ENCODE measurements around the gene AHI1. TPM values are rescaled to one million over a fixed set of nuclear protein-coding genes. Genes with fewer than 3 reads are reported as not detected.

Gene AHI1
- total RNA-seq, 5 donors from 2014 or later (not counting 1 experiment from before 2014, with no cell fraction given), result 9.6 to 27.6 (median 15.8) TPM

DNA sequence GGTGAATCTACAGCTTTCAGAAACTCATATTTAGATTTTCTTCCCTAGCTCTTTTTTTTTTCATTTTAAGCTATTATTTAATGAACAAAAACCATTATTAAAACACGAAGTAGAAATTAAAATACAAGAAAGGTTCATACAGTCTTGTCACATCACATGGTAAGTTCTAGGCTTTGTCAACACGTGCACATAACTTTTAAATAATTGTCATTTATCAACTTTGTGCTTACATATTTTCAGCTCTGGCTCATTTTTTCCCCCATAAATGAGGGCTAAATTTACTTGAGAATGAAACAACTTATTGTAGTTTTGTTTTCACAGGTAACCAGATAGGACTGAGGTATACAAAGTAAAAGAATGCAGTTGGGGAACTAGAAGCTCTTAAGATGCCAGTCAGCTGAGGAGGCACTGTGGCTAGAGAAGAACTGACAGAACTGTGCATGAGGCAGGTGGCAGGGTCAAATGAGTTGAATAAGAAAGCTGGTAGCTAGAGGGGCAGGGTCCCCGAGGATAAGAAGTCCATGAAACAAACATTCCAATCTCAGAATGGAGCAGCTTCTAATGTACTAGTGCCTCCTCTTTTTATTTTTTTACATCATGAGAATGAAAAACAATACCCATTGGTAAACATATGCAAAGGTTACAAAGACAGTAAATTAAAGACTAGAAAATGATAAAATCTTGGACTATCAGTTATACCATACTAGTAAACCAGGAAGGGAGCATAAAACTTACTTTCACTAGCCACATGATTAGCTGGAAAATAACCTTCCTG, 174.9 kb downstream of the AHI1 start:
- H3K4me3 Mint-ChIP-seq, result no peak overlapping the region
- H3K27ac ChIP-seq (ENCODE audit: low read length), result no peak overlapping the region
- ATAC-seq (replicated peaks in 1 of 4), result no peak

DNA sequence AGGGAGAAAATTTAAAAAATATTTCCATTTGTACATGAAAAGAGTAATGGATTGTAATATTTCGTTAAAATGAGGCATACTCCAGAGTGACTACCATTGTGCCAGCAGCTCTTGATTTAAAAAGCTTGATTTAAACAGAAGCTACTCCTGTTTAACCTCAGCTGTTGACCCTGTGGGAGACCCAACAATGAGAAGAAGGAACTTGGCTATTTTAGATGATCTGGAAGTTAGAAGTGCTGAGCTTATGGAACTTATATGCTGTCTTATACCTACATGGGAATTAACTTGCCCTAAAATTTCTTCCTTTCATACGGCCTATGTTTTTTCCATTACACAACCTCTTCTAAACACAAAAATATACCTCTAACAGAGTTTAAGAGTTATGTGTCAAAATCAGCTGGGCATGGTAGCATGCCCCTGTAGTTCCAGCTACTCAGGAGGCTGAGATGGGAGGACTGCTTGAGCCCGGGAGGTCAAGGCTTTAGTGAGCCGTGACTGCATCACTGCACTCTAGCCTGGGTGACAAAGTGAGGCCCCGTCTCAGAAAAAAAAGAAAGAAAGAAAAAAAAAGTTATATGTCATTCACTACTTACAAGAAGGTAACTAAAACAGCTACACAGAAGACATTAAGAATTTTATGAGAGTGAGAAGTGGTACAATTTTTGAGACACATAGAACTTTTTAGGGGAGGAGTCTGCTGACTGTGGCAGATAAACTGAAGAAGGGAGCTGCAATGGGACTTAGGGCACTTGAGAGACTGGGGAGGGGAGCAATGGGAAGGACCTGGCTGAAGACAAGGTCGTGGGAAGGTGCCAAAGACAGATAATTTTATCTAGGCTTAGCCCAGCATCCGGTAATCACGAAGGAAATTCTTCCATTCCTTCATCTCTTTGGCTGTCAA, 176.6 kb downstream of the AHI1 start:
- H3K27ac Mint-ChIP-seq, result no peak overlapping the region
- H3K36me3 Mint-ChIP-seq, result peaks cover 14% of the 10 kb centered on the region
- no peaks in the 10 kb centered on the region for H3K9me3 Mint-ChIP-seq
- ATAC-seq (replicated peaks in 1 of 4) (no peak), DNase-seq (no peak)
- Histone ChIP-seq H3K4me1 (ENCODE audit: control insufficient read depth in 1 of 2, extremely low read depth in 1 of 2, insufficient read depth in 2 of 2, low read length in 2 of 2) (peaks cover 0 to 3% of the 10 kb centered on the region in 2 experiments), H3K36me3 (ENCODE audit: control insufficient read depth in 2 of 2, extremely low read depth in 1 of 2, insufficient read depth in 1 of 2, low read length in 1 of 2) (no peaks in the 10 kb centered on the region), H3K9me3 (no peaks in the 10 kb centered on the region), H3K27me3 (replicated peaks in 1 of 2; ENCODE audit: control insufficient read depth in 2 of 2, extremely low read depth in 1 of 2, insufficient read depth in 2 of 2, low read length in 1 of 2) (no peaks in the 10 kb centered on the region), H3K27ac (ENCODE audit: low read length) (no peak overlapping the region), H3K4me3 (ENCODE audit: control insufficient read depth in 1 of 2, extremely low read depth in 1 of 2, low read length in 1 of 2) (no peak overlapping the region)
- ChIA-PET CTCF (interaction anchor here in 1 of 2 donors (0.5 kb wide), 1 partner anchor 225 kb away, joined by 4 read pairs; no protein-coding TSS in a partner anchor), POLR2A (no interaction called here)
- H3K4me3 Mint-ChIP-seq, result no peak overlapping the region
- no CpG with 5 or more reads among the region's 8 CpGs for WGBS (ENCODE audit: insufficient coverage)
- H3K4me1 Mint-ChIP-seq, result peaks cover 5 to 9% (median 6%) of the 10 kb centered on the region in 3 donors
- no peaks in the 10 kb centered on the region for H3K27me3 Mint-ChIP-seq

More for the DNA sequence above, 174.9 kb downstream of the AHI1 start:
- Mint-ChIP-seq H3K36me3 (peaks cover 13% of the 10 kb centered on the region), H3K27me3 (no peaks in the 10 kb centered on the region), H3K27ac (no peak overlapping the region), H3K9me3 (no peaks in the 10 kb centered on the region), H3K4me1 (peaks cover 5 to 9% (median 6%) of the 10 kb centered on the region in 3 donors)
- Histone ChIP-seq H3K27me3 (replicated peaks in 1 of 2; ENCODE audit: control insufficient read depth in 2 of 2, extremely low read depth in 1 of 2, insufficient read depth in 2 of 2, low read length in 1 of 2) (no peaks in the 10 kb centered on the region), H3K36me3 (ENCODE audit: control insufficient read depth in 2 of 2, extremely low read depth in 1 of 2, insufficient read depth in 1 of 2, low read length in 1 of 2) (no peaks in the 10 kb centered on the region), H3K4me3 (ENCODE audit: control insufficient read depth in 1 of 2, extremely low read depth in 1 of 2, low read length in 1 of 2) (no peak overlapping the region), H3K4me1 (ENCODE audit: control insufficient read depth in 1 of 2, extremely low read depth in 1 of 2, insufficient read depth in 2 of 2, low read length in 2 of 2) (peaks cover 0 to 3% of the 10 kb centered on the region in 2 experiments), H3K9me3 (no peaks in the 10 kb centered on the region)
- WGBS (ENCODE audit: insufficient coverage), result no CpG with 5 or more reads among the region's 3 CpGs
- ChIA-PET POLR2A (no interaction called here), CTCF (interaction anchor here (0.5 to 1.1 kb wide), 3 partner anchors 11 to 587 kb away, joined by 3 to 4 read pairs (median 4); no protein-coding TSS in a partner anchor)
- DNase-seq, result no peak

DNA sequence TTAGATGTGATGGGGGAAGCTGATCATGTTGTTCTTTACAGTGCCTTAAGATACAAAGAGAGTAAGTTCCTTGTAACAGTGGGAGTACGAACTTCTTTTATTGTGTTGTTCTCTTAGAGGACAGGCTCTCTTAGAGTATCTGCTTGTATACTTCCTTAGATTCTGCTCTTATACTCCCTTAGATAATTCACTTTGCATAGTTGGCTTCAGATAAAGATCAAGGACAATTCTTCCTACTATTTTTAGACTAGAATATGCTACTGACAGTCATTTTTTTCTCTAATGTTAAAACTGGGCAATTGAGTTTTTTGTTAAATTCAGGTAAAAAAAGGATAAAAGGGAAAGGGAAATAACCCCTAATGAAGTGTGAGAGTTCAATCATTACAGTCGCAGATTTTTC, 177.7 kb downstream of the AHI1 start:
- Histone ChIP-seq H3K36me3 (ENCODE audit: control insufficient read depth in 2 of 2, extremely low read depth in 1 of 2, insufficient read depth in 1 of 2, low read length in 1 of 2) (no peaks in the 10 kb centered on the region), H3K27ac (ENCODE audit: low read length) (no peak overlapping the region), H3K4me1 (ENCODE audit: control insufficient read depth in 1 of 2, extremely low read depth in 1 of 2, insufficient read depth in 2 of 2, low read length in 2 of 2) (peaks cover 0 to 3% of the 10 kb centered on the region in 2 experiments), H3K27me3 (replicated peaks in 1 of 2; ENCODE audit: control insufficient read depth in 2 of 2, extremely low read depth in 1 of 2, insufficient read depth in 2 of 2, low read length in 1 of 2) (no peaks in the 10 kb centered on the region), H3K9me3 (no peaks in the 10 kb centered on the region), H3K4me3 (ENCODE audit: control insufficient read depth in 1 of 2, extremely low read depth in 1 of 2, low read length in 1 of 2) (no peak overlapping the region)
- H3K9me3 Mint-ChIP-seq, result no peaks in the 10 kb centered on the region
- DNase-seq (no peak), ATAC-seq (replicated peaks in 1 of 4) (no peak)
- ChIA-PET POLR2A (no interaction called here), CTCF (interaction anchor here in 1 of 2 donors (0.6 kb wide), 1 partner anchor 1391 kb away, joined by 3 read pairs; no protein-coding TSS in a partner anchor)
- peaks cover 5 to 9% (median 6%) of the 10 kb centered on the region in 3 donors for H3K4me1 Mint-ChIP-seq
- peaks cover 8% of the 10 kb centered on the region for H3K36me3 Mint-ChIP-seq
- no peak overlapping the region for H3K27ac Mint-ChIP-seq
- no peaks in the 10 kb centered on the region for H3K27me3 Mint-ChIP-seq
- no CpG with 5 or more reads among the region's 2 CpGs for WGBS (ENCODE audit: insufficient coverage)
- H3K4me3 Mint-ChIP-seq, result no peak overlapping the region

GRCh38 chr6:135318738-135319469, 178.6 kb downstream of the AHI1 start:
- no peaks in the 10 kb centered on the region for H3K36me3 ChIP-seq (ENCODE audit: control insufficient read depth in 2 of 2, extremely low read depth in 1 of 2, insufficient read depth in 1 of 2, low read length in 1 of 2)
- no peak overlapping the region for H3K27ac ChIP-seq (ENCODE audit: low read length)
- DNase-seq (no peak), ATAC-seq (replicated peaks in 1 of 4) (no peak)
- ChIA-PET CTCF (no interaction called here), POLR2A (no interaction called here)
- H3K4me3 ChIP-seq (ENCODE audit: control insufficient read depth in 1 of 2, extremely low read depth in 1 of 2, low read length in 1 of 2), result no peak overlapping the region
- peaks cover 0 to 3% of the 10 kb centered on the region in 2 experiments for H3K4me1 ChIP-seq (ENCODE audit: control insufficient read depth in 1 of 2, extremely low read depth in 1 of 2, insufficient read depth in 2 of 2, low read length in 2 of 2)
- no peaks in the 10 kb centered on the region for H3K27me3 Mint-ChIP-seq
- H3K27ac Mint-ChIP-seq, result no peak overlapping the region
- H3K36me3 Mint-ChIP-seq, result peaks cover 12% of the 10 kb centered on the region
- H3K9me3 ChIP-seq, result no peaks in the 10 kb centered on the region
- H3K4me3 Mint-ChIP-seq, result no peak overlapping the region
- no peaks in the 10 kb centered on the region for H3K27me3 ChIP-seq (replicated peaks in 1 of 2; ENCODE audit: control insufficient read depth in 2 of 2, extremely low read depth in 1 of 2, insufficient read depth in 2 of 2, low read length in 1 of 2)
- no CpG with 5 or more reads among the region's 8 CpGs for WGBS (ENCODE audit: insufficient coverage)
- H3K4me1 Mint-ChIP-seq, result peaks cover 5 to 9% (median 6%) of the 10 kb centered on the region in 3 donors
- H3K9me3 Mint-ChIP-seq, result no peaks in the 10 kb centered on the region

GRCh38 chr6:135314543-135314942, 183.0 kb downstream of the AHI1 start:
- no peak for ATAC-seq (replicated peaks in 1 of 4)
- no peaks in the 10 kb centered on the region for H3K36me3 ChIP-seq (ENCODE audit: control insufficient read depth in 2 of 2, extremely low read depth in 1 of 2, insufficient read depth in 1 of 2, low read length in 1 of 2)
- ChIA-PET CTCF (no interaction called here), POLR2A (no interaction called here)
- H3K9me3 Mint-ChIP-seq, result no peaks in the 10 kb centered on the region
- H3K27me3 ChIP-seq (replicated peaks in 1 of 2; ENCODE audit: control insufficient read depth in 2 of 2, extremely low read depth in 1 of 2, insufficient read depth in 2 of 2, low read length in 1 of 2), result no peaks in the 10 kb centered on the region
- peaks cover 20% of the 10 kb centered on the region for H3K36me3 Mint-ChIP-seq
- 100% methylated on average over 1 of the region's 1 CpG for WGBS (ENCODE audit: insufficient coverage)
- no peaks in the 10 kb centered on the region for H3K4me1 ChIP-seq (ENCODE audit: control insufficient read depth in 1 of 2, extremely low read depth in 1 of 2, insufficient read depth in 2 of 2, low read length in 2 of 2)
- H3K27ac ChIP-seq (ENCODE audit: low read length), result no peak overlapping the region
- no peak overlapping the region for H3K4me3 ChIP-seq (ENCODE audit: control insufficient read depth in 1 of 2, extremely low read depth in 1 of 2, low read length in 1 of 2)
- no peaks in the 10 kb centered on the region for H3K27me3 Mint-ChIP-seq
- H3K4me3 Mint-ChIP-seq, result no peak overlapping the region
- DNase-seq, result no peak
- H3K4me1 Mint-ChIP-seq, result no peaks in the 10 kb centered on the region
- no peaks in the 10 kb centered on the region for H3K9me3 ChIP-seq
- no peak overlapping the region for H3K27ac Mint-ChIP-seq
